ENCODE measurements around the gene GALNT13. TPM values are rescaled to one million over a fixed set of nuclear protein-coding genes. Genes with fewer than 3 reads are reported as not detected.

Gene GALNT13
- total RNA-seq, 2 experiments from 2014 or later = not detected

GRCh38 chr2:154331784-154332183, 460.1 kb downstream of the GALNT13 start:
- no peak overlapping the region for H3K4me3 Mint-ChIP-seq
- no peak overlapping the region for H3K27ac Mint-ChIP-seq
- no peaks in the 10 kb centered on the region for H3K4me1 ChIP-seq (ENCODE audit: insufficient read depth, low read length)
- no peaks in the 10 kb centered on the region for H3K36me3 ChIP-seq (ENCODE audit: insufficient read depth, low read length)
- no peaks in the 10 kb centered on the region for H3K36me3 Mint-ChIP-seq (ENCODE audit: low read depth)
- H3K4me1 Mint-ChIP-seq (ENCODE audit: low read depth) = no peaks in the 10 kb centered on the region
- ATAC-seq (ENCODE audit: poor library complexity) (no peak), DNase-seq (no peak)
- intact Hi-C loops (cut with DNase I, micrococcal nuclease) = no loop called here
- TF ChIP-seq CTCF (IDR thresholded peaks at IDR 0.05) = no peak
- POLR2A ChIA-PET = no interaction called here
- H3K27ac ChIP-seq (ENCODE audit: low read depth in 1 of 2, low read length in 2 of 2) = no peak overlapping the region
- H3K9me3 Mint-ChIP-seq = no peaks in the 10 kb centered on the region
- no peaks in the 10 kb centered on the region for H3K27me3 ChIP-seq (ENCODE audit: control insufficient read depth in 1 of 2, insufficient read depth in 2 of 2, low read length in 2 of 2)
- CTCF ChIA-PET = no interaction called here
- no peaks in the 10 kb centered on the region for H3K27me3 Mint-ChIP-seq
- H3K9me3 ChIP-seq (ENCODE audit: control insufficient read depth in 1 of 2, insufficient read depth in 1 of 2, low read length in 2 of 2) = no peaks in the 10 kb centered on the region
- no peak overlapping the region for H3K4me3 ChIP-seq (ENCODE audit: low read length)

GRCh38 chr2:154336201-154336600, 464.5 kb downstream of the GALNT13 start:
- H3K27me3 ChIP-seq (ENCODE audit: control insufficient read depth in 1 of 2, insufficient read depth in 2 of 2, low read length in 2 of 2) = no peaks in the 10 kb centered on the region
- H3K4me3 ChIP-seq (ENCODE audit: low read length) = no peak overlapping the region
- ATAC-seq (ENCODE audit: poor library complexity) = no peak
- H3K36me3 ChIP-seq (ENCODE audit: insufficient read depth, low read length) = no peaks in the 10 kb centered on the region
- Mint-ChIP-seq H3K27me3 (no peaks in the 10 kb centered on the region), H3K36me3 (ENCODE audit: low read depth) (no peaks in the 10 kb centered on the region), H3K4me1 (ENCODE audit: low read depth) (no peaks in the 10 kb centered on the region), H3K4me3 (no peak overlapping the region), H3K27ac (no peak overlapping the region), H3K9me3 (no peaks in the 10 kb centered on the region)
- intact Hi-C loops (cut with DNase I, micrococcal nuclease) = no loop called here
- TF ChIP-seq CTCF (IDR thresholded peaks at IDR 0.05) = no peak
- ChIA-PET CTCF (no interaction called here), POLR2A (no interaction called here)
- no peak for DNase-seq
- H3K27ac ChIP-seq (ENCODE audit: low read depth in 1 of 2, low read length in 2 of 2) = no peak overlapping the region
- H3K4me1 ChIP-seq (ENCODE audit: insufficient read depth, low read length) = no peaks in the 10 kb centered on the region
- H3K9me3 ChIP-seq (ENCODE audit: control insufficient read depth in 1 of 2, insufficient read depth in 1 of 2, low read length in 2 of 2) = no peaks in the 10 kb centered on the region

GRCh38 chr2:154338352-154338967, 466.7 kb downstream of the GALNT13 start:
- TF ChIP-seq CTCF (IDR thresholded peaks at IDR 0.05) = no peak
- no peaks in the 10 kb centered on the region for H3K27me3 ChIP-seq (ENCODE audit: control insufficient read depth in 1 of 2, insufficient read depth in 2 of 2, low read length in 2 of 2)
- H3K27me3 Mint-ChIP-seq = no peaks in the 10 kb centered on the region
- H3K36me3 Mint-ChIP-seq (ENCODE audit: low read depth) = no peaks in the 10 kb centered on the region
- H3K4me3 Mint-ChIP-seq = no peak overlapping the region
- DNase-seq (no peak), ATAC-seq (ENCODE audit: poor library complexity) (no peak)
- no peaks in the 10 kb centered on the region for H3K4me1 ChIP-seq (ENCODE audit: insufficient read depth, low read length)
- ChIA-PET CTCF (no interaction called here), POLR2A (no interaction called here)
- H3K4me1 Mint-ChIP-seq (ENCODE audit: low read depth) = no peaks in the 10 kb centered on the region
- no peak overlapping the region for H3K27ac Mint-ChIP-seq
- no peaks in the 10 kb centered on the region for H3K36me3 ChIP-seq (ENCODE audit: insufficient read depth, low read length)
- H3K27ac ChIP-seq (ENCODE audit: low read depth in 1 of 2, low read length in 2 of 2) = no peak overlapping the region
- intact Hi-C loops (cut with DNase I, micrococcal nuclease) = no loop called here
- no peaks in the 10 kb centered on the region for H3K9me3 Mint-ChIP-seq
- H3K9me3 ChIP-seq (ENCODE audit: control insufficient read depth in 1 of 2, insufficient read depth in 1 of 2, low read length in 2 of 2) = no peaks in the 10 kb centered on the region
- H3K4me3 ChIP-seq (ENCODE audit: low read length) = no peak overlapping the region
